Osteocyte (in vitro differentiated cells): ENCODE results near the gene ADGRA1. TPM values are rescaled to one million over a fixed set of nuclear protein-coding genes. Genes with fewer than 3 reads are reported as not detected.
"Not testable (repeated sequence)": the region's sequence is repeated elsewhere in the genome, so short reads cannot be mapped to it uniquely, and the experiment has no call there.

ENCODE experiments used
- DNase-seq: peaks from one replicate; pipeline ENCODE4 v3.0.0; 2021; ENCODE audit warnings: mixed read lengths; ENCODE audit not compliant: unreplicated experiment; ENCODE audit errors: extremely low spot score
- H3K27ac Mint-ChIP-seq: one replicate; pipeline ENCODE4 v1.8.0; 2021; ENCODE audit warnings: mild to moderate bottlenecking, mixed read lengths; ENCODE audit not compliant: unreplicated experiment
- H3K27me3 Mint-ChIP-seq: one replicate; pipeline ENCODE4 v1.8.0; 2021; ENCODE audit warnings: mixed read lengths; ENCODE audit not compliant: unreplicated experiment
- H3K36me3 Mint-ChIP-seq: one replicate; pipeline ENCODE4 v1.8.0; 2021; ENCODE audit warnings: mixed read lengths; ENCODE audit not compliant: unreplicated experiment
- H3K4me1 Mint-ChIP-seq: one replicate; pipeline ENCODE4 v1.8.0; 2021; ENCODE audit warnings: mixed read lengths; ENCODE audit not compliant: unreplicated experiment
- H3K4me3 Mint-ChIP-seq: one replicate; pipeline ENCODE4 v1.8.0; 2021; ENCODE audit warnings: mild to moderate bottlenecking, moderate library complexity, mixed read lengths; ENCODE audit not compliant: unreplicated experiment
- H3K9me3 Mint-ChIP-seq: one replicate; pipeline ENCODE4 v1.8.0; 2021; ENCODE audit warnings: mixed read lengths; ENCODE audit not compliant: unreplicated experiment
- total RNA-seq: library from RNA; stranded (reverse); gene quantifications from 2 replicates; pipeline ENCODE4 v1.2.1, GENCODE V29; 2021
- TF ChIP-seq, protein P1 (sequence below): fragments of 200-600 bp; sonication (generic); IDR thresholded peaks from 2 replicates; pipeline ENCODE4 v1.5.0; 2021; ENCODE audit warnings: antibody characterized with exemption, mild to moderate bottlenecking, moderate library complexity

ADGRA1 gene
- total RNA-seq, 1 donor from 2014 or later, result not detected

DNA sequence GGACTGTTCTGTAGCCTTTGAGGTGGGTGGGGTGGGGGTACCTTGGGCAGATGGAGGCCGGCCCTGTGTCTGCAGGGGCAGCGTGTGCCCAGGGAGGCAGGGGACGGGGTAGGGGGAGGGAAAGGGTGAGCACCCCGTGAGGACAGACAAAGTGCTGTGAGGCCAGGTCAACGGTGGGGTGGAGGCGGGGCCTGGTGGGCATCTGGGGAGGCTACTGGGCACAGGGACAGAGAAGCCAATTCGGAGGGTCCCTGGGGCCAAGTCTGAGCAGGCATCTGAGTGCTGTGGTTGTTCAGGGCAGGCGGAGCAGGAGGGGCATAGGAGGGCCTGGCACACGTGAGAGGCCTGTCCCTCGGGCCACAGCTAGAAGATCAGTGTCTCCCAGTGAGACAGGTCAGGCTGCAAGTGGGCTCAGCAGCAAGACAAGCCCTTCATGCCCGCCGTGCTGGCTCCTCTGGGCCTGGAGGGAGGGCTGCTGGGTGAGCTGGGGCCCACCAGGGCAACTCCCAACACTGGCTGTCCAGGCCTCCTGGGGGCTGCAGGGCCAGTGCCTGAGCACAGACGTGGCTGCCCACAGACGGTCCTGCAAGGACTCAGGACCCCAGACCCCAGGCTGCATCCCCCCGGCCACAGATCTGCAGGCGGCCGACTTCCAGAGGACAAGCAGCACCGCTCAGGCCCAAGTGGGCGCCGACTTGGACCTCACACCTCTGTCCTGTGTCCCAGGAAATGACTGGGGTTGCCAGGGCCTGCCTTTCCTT, 45.9 kb downstream of the ADGRA1 start:
- H3K27me3 Mint-ChIP-seq, result no peaks in the 10 kb centered on the region
- no peak overlapping the region for H3K27ac Mint-ChIP-seq

DNA sequence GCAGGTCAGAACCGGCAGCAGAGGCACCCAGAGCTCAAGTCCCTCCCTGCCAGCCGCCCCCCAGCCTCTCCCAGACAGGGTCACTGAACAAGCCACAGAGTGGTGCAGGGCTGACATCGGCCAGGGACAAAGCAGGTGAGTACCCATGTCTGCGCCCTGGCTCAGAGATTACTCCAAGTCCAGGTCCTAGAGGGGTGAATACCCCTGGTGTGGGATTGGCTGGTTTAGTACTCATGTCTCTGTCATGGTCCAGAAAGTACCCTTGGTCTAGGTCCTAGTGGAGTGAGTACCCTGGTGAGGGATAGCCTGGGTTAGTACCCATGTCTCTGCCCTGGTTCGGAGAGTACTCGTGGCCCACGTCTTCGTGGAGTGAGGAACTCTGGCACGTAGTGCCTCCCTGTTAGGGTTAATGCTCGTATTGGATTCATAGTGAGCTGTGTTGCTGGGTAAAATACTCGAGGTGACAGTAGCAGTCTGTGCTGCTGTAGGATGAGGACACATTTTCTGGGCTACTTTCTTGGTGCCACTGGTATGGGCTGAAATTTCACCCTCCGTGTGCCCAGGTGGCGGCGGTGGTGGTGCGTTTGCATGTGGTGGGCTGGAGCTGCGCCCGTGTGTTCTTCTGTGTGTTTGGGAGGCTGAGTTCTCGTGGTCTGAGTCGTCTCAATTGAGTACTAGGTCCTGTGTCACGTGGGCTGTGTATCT, 46.8 kb downstream of the ADGRA1 start:
- Mint-ChIP-seq H3K27me3 (no peaks in the 10 kb centered on the region), H3K9me3 (no peaks in the 10 kb centered on the region), H3K27ac (no peak overlapping the region), H3K4me3 (no peak overlapping the region), H3K36me3 (no peaks in the 10 kb centered on the region), H3K4me1 (no peaks in the 10 kb centered on the region)
- no peak for DNase-seq
- TF ChIP-seq, protein P1, sequence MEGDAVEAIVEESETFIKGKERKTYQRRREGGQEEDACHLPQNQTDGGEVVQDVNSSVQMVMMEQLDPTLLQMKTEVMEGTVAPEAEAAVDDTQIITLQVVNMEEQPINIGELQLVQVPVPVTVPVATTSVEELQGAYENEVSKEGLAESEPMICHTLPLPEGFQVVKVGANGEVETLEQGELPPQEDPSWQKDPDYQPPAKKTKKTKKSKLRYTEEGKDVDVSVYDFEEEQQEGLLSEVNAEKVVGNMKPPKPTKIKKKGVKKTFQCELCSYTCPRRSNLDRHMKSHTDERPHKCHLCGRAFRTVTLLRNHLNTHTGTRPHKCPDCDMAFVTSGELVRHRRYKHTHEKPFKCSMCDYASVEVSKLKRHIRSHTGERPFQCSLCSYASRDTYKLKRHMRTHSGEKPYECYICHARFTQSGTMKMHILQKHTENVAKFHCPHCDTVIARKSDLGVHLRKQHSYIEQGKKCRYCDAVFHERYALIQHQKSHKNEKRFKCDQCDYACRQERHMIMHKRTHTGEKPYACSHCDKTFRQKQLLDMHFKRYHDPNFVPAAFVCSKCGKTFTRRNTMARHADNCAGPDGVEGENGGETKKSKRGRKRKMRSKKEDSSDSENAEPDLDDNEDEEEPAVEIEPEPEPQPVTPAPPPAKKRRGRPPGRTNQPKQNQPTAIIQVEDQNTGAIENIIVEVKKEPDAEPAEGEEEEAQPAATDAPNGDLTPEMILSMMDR, result no peak

More for the DNA sequence above, 45.9 kb downstream of the ADGRA1 start:
- no peaks in the 10 kb centered on the region for H3K9me3 Mint-ChIP-seq
- H3K36me3 Mint-ChIP-seq, result no peaks in the 10 kb centered on the region
- DNase-seq, result no peak
- TF ChIP-seq, protein P1, result no peak
- H3K4me3 Mint-ChIP-seq, result no peak overlapping the region
- H3K4me1 Mint-ChIP-seq, result no peaks in the 10 kb centered on the region

DNA sequence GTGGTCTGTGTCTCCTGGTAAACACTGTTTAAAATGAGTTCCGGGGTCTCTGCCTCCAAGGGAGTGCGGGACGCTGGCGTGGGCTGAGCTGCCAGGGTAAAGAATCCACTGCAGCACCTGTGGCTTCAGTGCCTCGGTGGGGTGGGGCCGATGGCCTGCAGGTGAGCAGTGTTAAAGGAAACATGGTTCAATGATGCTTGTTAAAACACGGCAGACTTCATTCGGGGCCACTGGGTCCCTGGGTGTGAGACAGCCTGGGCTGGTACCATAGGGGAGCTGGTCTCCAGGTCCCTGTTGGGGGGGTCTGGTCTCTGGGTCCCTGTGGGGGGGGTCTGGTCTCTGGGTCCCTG, 47.4 kb downstream of the ADGRA1 start:
- Mint-ChIP-seq H3K27me3 (no peaks in the 10 kb centered on the region), H3K9me3 (no peaks in the 10 kb centered on the region), H3K27ac (no peak overlapping the region), H3K4me1 (no peaks in the 10 kb centered on the region), H3K4me3 (no peak overlapping the region), H3K36me3 (no peaks in the 10 kb centered on the region)
- TF ChIP-seq, protein P1, result no peak
- no peak for DNase-seq

DNA sequence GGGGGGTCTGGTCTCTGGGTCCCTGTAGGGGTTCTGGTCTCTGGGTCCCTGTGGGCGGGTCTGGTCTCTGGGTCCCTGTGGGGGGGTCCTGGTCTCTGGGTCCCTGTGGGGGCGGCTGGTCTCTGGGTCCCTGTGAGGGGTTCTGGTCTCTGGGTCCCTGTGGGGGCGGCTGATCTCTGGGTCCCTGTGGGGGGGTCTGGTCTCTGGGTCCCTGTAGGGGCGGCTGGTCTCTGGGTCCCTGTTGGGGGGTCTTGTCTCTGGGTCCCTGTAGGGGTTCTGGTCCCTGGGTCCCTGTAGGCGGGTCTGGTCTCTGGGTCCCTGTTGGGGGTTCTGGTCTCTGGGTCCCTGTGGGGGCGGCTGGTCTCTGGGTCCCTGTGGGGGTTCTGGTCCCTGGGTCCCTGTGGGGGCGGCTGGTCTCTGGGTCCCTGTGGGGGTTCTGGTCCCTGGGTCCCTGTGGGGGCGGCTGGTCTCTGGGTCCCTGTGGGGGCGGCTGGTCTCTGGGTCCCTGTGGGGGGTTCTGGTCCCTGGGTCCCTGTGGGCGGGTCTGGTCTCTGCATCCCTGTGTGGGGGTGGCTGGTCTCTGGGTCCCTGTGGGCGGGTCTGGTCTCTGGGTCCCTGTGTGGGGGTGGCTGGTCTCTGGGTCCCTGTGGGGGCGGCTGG, 49.9 kb downstream of the ADGRA1 start:
- not testable (repeated sequence) for H3K36me3 Mint-ChIP-seq, H3K4me3 Mint-ChIP-seq, H3K9me3 Mint-ChIP-seq, H3K4me1 Mint-ChIP-seq, H3K27me3 Mint-ChIP-seq, H3K27ac Mint-ChIP-seq, DNase-seq

DNA sequence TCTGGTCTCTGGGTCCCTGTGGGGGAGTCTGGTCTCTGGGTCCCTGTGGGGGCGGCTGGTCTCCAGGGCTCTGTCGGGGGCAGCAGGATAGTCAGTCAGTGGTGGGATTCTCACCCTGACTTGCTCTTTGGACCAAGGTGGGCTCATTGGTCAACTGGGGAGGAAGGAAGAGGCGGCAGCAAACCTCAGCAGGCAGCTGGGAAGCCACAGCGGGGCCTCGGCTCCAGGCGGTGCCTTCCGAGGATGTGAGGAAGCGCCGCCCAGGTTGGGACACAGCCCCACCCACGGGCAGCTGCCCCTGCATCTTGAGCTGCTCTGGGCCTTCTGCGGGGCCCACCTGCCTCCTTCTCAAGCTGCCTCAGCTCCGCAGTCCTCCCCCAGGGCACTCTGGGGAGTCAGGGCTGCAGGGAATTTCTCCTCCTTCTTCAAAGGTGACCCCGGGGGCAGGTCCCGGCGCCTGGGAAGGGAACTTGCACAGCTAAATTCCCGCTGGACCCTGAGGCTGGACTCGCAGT, 51.9 kb downstream of the ADGRA1 start:
- H3K27me3 Mint-ChIP-seq, result no peaks in the 10 kb centered on the region
- DNase-seq, result no peak

More for the DNA sequence above, 51.9 kb downstream of the ADGRA1 start:
- Mint-ChIP-seq H3K9me3 (no peaks in the 10 kb centered on the region), H3K36me3 (no peaks in the 10 kb centered on the region), H3K27ac (no peak overlapping the region), H3K4me1 (no peaks in the 10 kb centered on the region), H3K4me3 (no peak overlapping the region)
- TF ChIP-seq, protein P1, result no peak
